Neural crest cell (in vitro differentiated cells): ENCODE data around the gene TGFBR3. TPM values are rescaled to one million over a fixed set of nuclear protein-coding genes. Genes with fewer than 3 reads are reported as not detected.

Experiments used
- DNase-seq: peaks from one replicate; pipeline ENCODE4 v3.0.0; 2021; ENCODE audit warnings: low read depth, mixed read lengths, low spot score
- H3K27ac Mint-ChIP-seq: one replicate; pipeline ENCODE4 v1.8.0; 2021; ENCODE audit warnings: mild to moderate bottlenecking, mixed read lengths; ENCODE audit not compliant: unreplicated experiment
- H3K27me3 Mint-ChIP-seq: 2 replicates; pipeline ENCODE4 v1.8.0; 2021; ENCODE audit warnings: low read depth, mild to moderate bottlenecking, mixed read lengths
- H3K36me3 Mint-ChIP-seq: 2 replicates; pipeline ENCODE4 v1.8.0; 2021; ENCODE audit warnings: low read depth, mild to moderate bottlenecking, mixed read lengths
- H3K4me1 Mint-ChIP-seq: 2 replicates; pipeline ENCODE4 v1.8.0; 2021; ENCODE audit warnings: mixed read lengths
- H3K4me3 Mint-ChIP-seq: one replicate; pipeline ENCODE4 v1.8.0; 2021; ENCODE audit warnings: mild to moderate bottlenecking, mixed read lengths
- H3K9me3 Mint-ChIP-seq: 2 replicates; pipeline ENCODE4 v1.8.0; 2021; ENCODE audit warnings: mixed read lengths
- total RNA-seq: library from RNA; stranded (reverse); gene quantifications from 2 replicates; pipeline ENCODE4 v1.2.1, GENCODE V29; 2021
- TF ChIP-seq, protein P1 (sequence below): fragments of 200-600 bp; sonication (generic); conservative IDR thresholded peaks from 2 replicates; pipeline ENCODE4 v1.5.0; 2021; ENCODE audit warnings: antibody characterized with exemption, mild to moderate bottlenecking

Gene TGFBR3
- total RNA-seq, 1 donor from 2014 or later = 15.1 TPM

DNA sequence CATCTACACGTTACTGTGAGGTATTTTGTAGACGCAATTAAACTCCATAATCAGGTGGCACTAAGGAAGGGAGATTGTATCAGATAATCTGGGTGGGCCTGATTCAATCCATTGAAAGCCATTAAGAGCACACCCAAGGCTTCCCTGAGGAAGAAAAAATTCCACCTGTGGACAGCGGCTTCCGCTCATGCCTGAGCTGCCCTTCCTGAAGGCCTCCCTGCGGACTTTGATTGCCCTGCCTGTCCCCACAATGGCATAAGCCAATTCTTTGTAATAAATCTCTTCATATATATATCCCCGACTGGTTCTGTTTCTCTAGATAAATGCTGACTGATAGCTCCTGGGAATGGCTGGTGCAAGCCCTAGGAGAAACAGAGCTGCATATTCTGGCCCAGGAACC is 138.3 kb downstream of the TGFBR3 start:
- Mint-ChIP-seq H3K27me3 (no peaks in the 10 kb centered on the region), H3K4me3 (no peak overlapping the region), H3K36me3 (peaks cover 42% of the 10 kb centered on the region), H3K4me1 (peaks cover 23% of the 10 kb centered on the region), H3K27ac (no peak overlapping the region), H3K9me3 (peaks cover 19% of the 10 kb centered on the region)
- DNase-seq = no peak
- TF ChIP-seq, protein P1, sequence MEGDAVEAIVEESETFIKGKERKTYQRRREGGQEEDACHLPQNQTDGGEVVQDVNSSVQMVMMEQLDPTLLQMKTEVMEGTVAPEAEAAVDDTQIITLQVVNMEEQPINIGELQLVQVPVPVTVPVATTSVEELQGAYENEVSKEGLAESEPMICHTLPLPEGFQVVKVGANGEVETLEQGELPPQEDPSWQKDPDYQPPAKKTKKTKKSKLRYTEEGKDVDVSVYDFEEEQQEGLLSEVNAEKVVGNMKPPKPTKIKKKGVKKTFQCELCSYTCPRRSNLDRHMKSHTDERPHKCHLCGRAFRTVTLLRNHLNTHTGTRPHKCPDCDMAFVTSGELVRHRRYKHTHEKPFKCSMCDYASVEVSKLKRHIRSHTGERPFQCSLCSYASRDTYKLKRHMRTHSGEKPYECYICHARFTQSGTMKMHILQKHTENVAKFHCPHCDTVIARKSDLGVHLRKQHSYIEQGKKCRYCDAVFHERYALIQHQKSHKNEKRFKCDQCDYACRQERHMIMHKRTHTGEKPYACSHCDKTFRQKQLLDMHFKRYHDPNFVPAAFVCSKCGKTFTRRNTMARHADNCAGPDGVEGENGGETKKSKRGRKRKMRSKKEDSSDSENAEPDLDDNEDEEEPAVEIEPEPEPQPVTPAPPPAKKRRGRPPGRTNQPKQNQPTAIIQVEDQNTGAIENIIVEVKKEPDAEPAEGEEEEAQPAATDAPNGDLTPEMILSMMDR = no peak

DNA sequence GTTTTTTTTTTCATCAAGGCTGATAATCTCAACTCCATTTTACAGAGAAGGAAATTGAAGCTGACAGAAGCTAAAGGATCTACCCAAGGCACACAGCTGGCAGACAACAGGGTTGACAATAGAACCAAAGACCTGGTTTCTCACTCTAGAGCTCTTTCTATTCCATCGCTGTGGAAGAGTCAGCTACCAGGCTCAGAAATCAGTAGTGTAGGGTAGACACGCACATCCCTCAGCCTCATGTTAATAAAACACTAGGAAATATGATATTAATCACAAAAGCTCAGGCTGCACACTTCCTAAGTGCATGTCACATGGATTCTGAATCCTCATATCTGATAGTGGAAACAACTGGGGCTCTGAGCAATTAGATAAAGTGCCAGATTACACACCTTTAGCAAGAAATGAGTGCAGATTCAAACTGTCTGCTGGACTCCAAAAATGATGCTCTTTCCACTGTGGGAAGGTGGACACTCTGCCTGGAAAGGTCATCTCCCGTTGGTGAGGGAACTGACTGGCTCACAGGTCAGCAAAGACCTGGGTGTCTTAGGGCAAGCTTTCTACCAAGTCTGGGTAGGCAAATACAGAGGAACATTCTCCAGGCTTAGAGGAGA is 139.1 kb downstream of the TGFBR3 start:
- no peak for DNase-seq
- TF ChIP-seq, protein P1 = no peak
- Mint-ChIP-seq H3K4me1 (peaks cover 21% of the 10 kb centered on the region), H3K27ac (no peak overlapping the region), H3K36me3 (peaks cover 47% of the 10 kb centered on the region), H3K27me3 (no peaks in the 10 kb centered on the region), H3K4me3 (no peak overlapping the region), H3K9me3 (peaks cover 19% of the 10 kb centered on the region)

DNA sequence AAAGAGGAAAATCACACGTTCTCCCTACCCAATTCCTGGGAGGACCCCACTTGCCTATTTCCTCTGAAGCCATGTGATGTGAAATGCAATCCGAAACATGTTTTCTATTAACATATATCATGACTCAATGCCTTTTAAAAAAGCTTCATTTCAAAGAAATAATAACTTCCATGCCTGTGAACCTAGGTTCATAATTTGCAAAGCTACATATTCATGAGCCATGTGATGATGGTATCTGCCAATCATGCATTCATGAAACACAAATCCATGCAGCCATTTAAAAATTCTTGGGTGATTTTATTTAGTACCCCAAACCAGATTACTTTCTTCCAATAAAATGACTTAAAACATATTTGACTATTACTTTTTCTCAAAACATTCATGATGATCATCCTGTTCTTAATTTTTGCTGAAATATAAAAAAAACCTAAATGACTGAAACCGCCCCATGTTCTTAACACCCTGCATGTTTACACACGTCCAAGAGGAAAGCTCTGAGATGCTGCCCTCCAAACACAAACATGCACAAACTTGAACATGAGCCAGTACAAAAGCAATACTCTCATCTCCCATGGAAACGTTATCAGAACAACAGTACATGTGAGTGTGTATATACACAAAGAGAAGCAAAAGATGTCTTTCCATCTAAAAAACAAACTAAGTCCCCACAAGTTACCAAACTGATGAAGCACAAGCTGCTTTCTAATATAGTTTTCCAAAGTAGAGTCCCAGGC is 140.1 kb downstream of the TGFBR3 start:
- Mint-ChIP-seq H3K27me3 (no peaks in the 10 kb centered on the region), H3K27ac (no peak overlapping the region), H3K9me3 (peaks cover 19% of the 10 kb centered on the region), H3K4me1 (peaks cover 15% of the 10 kb centered on the region), H3K36me3 (peaks cover 52% of the 10 kb centered on the region), H3K4me3 (no peak overlapping the region)
- no peak for DNase-seq
- TF ChIP-seq, protein P1 = no peak

DNA sequence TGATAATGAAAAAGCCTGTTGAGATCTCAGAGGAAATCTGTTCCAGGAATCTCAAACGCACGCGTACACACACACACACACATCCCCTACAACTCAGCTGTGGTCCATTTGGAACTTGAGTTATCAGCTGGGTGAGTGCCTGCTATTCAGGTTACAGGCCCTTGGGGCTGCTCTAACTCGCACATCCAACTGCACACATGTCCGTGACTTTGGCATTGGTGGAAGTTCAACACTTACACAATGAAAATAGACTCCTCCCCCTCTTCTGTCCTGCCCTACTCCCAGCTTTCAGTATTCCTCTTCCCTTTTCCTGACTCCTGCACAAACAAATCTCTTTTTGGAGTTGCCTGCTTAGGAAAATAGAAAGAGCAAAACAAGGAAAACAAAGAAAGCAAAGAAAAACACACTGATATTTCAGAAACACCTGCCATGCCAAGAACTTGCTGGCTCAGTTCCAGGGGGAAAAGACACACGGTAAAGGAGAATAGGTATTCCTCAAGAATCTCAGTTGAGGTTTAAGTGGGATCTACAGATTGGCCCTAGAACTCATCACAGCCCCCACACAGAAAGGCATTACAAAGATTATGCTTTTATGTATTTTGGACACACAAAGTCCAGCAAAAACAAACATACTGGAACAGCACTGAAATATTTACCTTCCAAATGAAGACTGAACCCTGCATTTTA is 140.9 kb downstream of the TGFBR3 start:
- Mint-ChIP-seq H3K4me3 (no peak overlapping the region), H3K4me1 (peaks cover 10% of the 10 kb centered on the region), H3K27ac (no peak overlapping the region), H3K9me3 (peaks cover 19% of the 10 kb centered on the region), H3K27me3 (no peaks in the 10 kb centered on the region), H3K36me3 (peaks cover 53% of the 10 kb centered on the region)
- TF ChIP-seq, protein P1 = no peak
- DNase-seq = no peak

DNA sequence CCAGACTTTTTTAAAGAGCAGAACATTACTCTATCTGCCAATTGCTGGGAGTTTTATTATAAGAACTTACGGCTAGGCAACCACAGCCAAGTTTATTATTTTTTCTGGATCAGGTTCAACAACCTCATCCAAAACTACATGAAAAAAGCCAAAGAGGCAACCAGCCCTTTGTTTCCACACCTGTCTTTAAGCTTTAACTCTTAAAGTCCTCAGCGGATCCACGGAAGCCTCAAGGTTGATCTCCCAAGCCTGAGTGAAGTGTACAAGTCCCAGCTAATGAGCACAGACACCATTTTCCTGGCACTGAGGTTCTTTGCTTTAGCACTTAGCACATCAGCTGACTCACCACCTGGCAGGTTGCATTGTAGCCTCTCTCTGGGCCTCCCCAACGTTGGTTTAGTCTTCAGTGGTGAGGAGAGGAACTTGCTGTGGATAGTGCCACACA is 143.1 kb downstream of the TGFBR3 start:
- H3K9me3 Mint-ChIP-seq = peaks cover 23% of the 10 kb centered on the region
- peaks cover 59% of the 10 kb centered on the region for H3K36me3 Mint-ChIP-seq
- no peak for DNase-seq
- H3K4me1 Mint-ChIP-seq = peaks cover 6% of the 10 kb centered on the region
- H3K27me3 Mint-ChIP-seq = no peaks in the 10 kb centered on the region
- no peak overlapping the region for H3K27ac Mint-ChIP-seq
- H3K4me3 Mint-ChIP-seq = no peak overlapping the region
- TF ChIP-seq, protein P1 = no peak
